COR-L47 (cell line): ENCODE measurements around the gene GP5.

Experiments
- DNase-seq: peaks from one replicate; lab custom pipeline; 2025; lab: John Stamatoyannopoulos, UW

The GP5 gene

GRCh38 chr3:194346621-194347020, 52.4 kb downstream of the GP5 start:
- DNase-seq: no peak

- DNase-seq: no peak
Measured at GRCh38 chr3:194346035-194346434, 53.0 kb downstream of the GP5 start.
